Measurements from ENCODE around the gene APMAP.

GRCh38 chr20:24998121-24998520 lies 5.6 kb upstream of the APMAP start:
- no peak for TF ChIP-seq RXRA (IDR thresholded peaks at IDR 0.05; ENCODE audit: borderline replicate concordance, low read depth)
- TF ChIP-seq, protein P1, sequence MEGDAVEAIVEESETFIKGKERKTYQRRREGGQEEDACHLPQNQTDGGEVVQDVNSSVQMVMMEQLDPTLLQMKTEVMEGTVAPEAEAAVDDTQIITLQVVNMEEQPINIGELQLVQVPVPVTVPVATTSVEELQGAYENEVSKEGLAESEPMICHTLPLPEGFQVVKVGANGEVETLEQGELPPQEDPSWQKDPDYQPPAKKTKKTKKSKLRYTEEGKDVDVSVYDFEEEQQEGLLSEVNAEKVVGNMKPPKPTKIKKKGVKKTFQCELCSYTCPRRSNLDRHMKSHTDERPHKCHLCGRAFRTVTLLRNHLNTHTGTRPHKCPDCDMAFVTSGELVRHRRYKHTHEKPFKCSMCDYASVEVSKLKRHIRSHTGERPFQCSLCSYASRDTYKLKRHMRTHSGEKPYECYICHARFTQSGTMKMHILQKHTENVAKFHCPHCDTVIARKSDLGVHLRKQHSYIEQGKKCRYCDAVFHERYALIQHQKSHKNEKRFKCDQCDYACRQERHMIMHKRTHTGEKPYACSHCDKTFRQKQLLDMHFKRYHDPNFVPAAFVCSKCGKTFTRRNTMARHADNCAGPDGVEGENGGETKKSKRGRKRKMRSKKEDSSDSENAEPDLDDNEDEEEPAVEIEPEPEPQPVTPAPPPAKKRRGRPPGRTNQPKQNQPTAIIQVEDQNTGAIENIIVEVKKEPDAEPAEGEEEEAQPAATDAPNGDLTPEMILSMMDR (IDR thresholded peaks at IDR 0.05): no peak
- no peak for TF ChIP-seq EP300 (IDR thresholded peaks at IDR 0.05; ENCODE audit: borderline replicate concordance in 1 of 2, low read depth in 1 of 2, low read length in 1 of 2)
- TF ChIP-seq POLR2AphosphoS5 (IDR thresholded peaks at IDR 0.05; ENCODE audit: low read depth, low read length): no peak
